GM21390 (cell line): ENCODE results near the gene ZNF345.

Experiments
- ATAC-seq: cut with Tn5 transposase; IDR thresholded peaks from one replicate; pipeline ENCODE4 v1.9.1; 2021; ENCODE audit not compliant: unreplicated experiment

The ZNF345 gene

GRCh38 chr19:36916991-36917390, 66.3 kb downstream of the ZNF345 start:
- ATAC-seq: no peak

- ATAC-seq: no peak
These were observed 67.4 kb downstream of the ZNF345 start for GRCh38 chr19:36918090-36918489.
